ENCODE results near the gene FANCC. TPM values are rescaled to one million over a fixed set of nuclear protein-coding genes. Genes with fewer than 3 reads are reported as not detected.

FANCC gene
- total RNA-seq, 2 experiments from 2014 or later, result 12.3 to 12.5 TPM

DNA sequence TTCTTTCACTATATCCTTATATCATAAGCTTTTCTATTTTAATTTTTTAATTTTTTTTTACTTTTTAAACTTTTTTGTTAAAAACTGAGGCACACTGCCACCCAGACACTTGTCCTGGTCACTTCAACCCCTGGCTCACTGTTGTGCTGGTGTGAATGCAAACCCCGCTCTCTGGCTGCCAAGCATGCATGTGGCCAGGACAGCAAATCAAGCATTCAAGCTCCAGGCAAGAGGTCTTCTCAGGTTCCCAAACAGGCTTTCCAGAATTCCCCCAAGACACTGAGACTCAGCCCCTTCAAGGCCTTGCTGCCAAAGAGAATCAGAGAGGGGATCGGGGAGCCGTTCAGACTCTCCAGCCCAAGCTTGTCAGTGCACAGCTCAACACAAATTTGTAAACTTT, 139.9 kb downstream of the FANCC start:
- H3K27me3 Mint-ChIP-seq, result no peaks in the 10 kb centered on the region
- no peaks in the 10 kb centered on the region for H3K36me3 Mint-ChIP-seq (ENCODE audit: low read depth)
- ChIA-PET POLR2A (no interaction called here), CTCF (interaction anchor here (1.4 to 5.7 kb wide), 2 partner anchors 10 to 51 kb away, joined by 3 to 42 read pairs; no protein-coding TSS in a partner anchor)
- H3K4me1 Mint-ChIP-seq, result no peaks in the 10 kb centered on the region
- H3K4me3 Mint-ChIP-seq, result no peak overlapping the region
- DNase-seq, result no peak
- no peak overlapping the region for H3K27ac Mint-ChIP-seq
- no peaks in the 10 kb centered on the region for H3K9me3 Mint-ChIP-seq

- Mint-ChIP-seq H3K27me3 (no peaks in the 10 kb centered on the region), H3K36me3 (ENCODE audit: low read depth) (no peaks in the 10 kb centered on the region), H3K9me3 (no peaks in the 10 kb centered on the region), H3K27ac (no peak overlapping the region), H3K4me3 (no peak overlapping the region), H3K4me1 (peaks cover 1% of the 10 kb centered on the region)
- POLR2A ChIA-PET, result no interaction called here
- DNase-seq, result no peak
- CTCF ChIA-PET, result interaction anchor here (5.7 kb wide), 1 partner anchor 9 kb away, joined by 42 read pairs; no protein-coding TSS in a partner anchor
Measured at GRCh38 chr9:95176755-95177319, 140.7 kb downstream of the FANCC start.

GRCh38 chr9:95175523-95175922, 142.0 kb downstream of the FANCC start:
- Mint-ChIP-seq H3K4me1 (peaks cover 11% of the 10 kb centered on the region), H3K27me3 (no peaks in the 10 kb centered on the region), H3K4me3 (no peak overlapping the region), H3K27ac (no peak overlapping the region), H3K9me3 (no peaks in the 10 kb centered on the region), H3K36me3 (ENCODE audit: low read depth) (peaks cover 3% of the 10 kb centered on the region)
- CTCF ChIA-PET, result interaction anchor here (0.7 to 5.7 kb wide), 3 partner anchors 8 to 506 kb away, joined by 3 to 42 read pairs (median 6); no protein-coding TSS in a partner anchor
- POLR2A ChIA-PET, result no interaction called here
- no peak for DNase-seq

DNA sequence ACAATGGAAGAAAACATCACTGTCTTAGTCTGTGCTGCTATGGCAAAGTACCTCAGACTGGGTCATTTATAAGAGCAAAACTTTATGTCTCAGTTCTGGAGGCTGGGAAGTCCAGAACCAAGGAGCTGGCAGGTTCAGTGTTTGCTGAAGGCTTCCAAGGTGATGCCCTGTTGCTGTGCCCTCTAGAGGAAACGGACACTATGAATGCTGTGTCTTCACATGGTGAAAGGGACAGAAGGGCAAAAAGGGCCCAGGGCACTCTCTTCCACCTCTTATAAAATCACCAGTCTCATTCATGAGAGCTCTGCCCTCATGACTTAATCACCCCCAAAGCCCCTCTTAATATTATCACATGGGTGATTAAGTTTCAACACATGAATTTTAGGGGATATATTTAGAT, 143.5 kb downstream of the FANCC start:
- Mint-ChIP-seq H3K36me3 (ENCODE audit: low read depth) (peaks cover 3% of the 10 kb centered on the region), H3K27ac (no peak overlapping the region), H3K4me1 (peaks cover 19% of the 10 kb centered on the region), H3K9me3 (no peaks in the 10 kb centered on the region), H3K27me3 (no peaks in the 10 kb centered on the region), H3K4me3 (no peak overlapping the region)
- ChIA-PET POLR2A (no interaction called here), CTCF (interaction anchor here (1.3 kb wide), 1 partner anchor 492 kb away, joined by 3 read pairs; no protein-coding TSS in a partner anchor)
- DNase-seq, result no peak

GRCh38 chr9:95171596-95171995, 145.9 kb downstream of the FANCC start:
- Mint-ChIP-seq H3K27ac (peak overlapping the region; percentile 9), H3K4me3 (no peak overlapping the region), H3K9me3 (no peaks in the 10 kb centered on the region), H3K4me1 (peaks cover 34% of the 10 kb centered on the region), H3K27me3 (no peaks in the 10 kb centered on the region), H3K36me3 (ENCODE audit: low read depth) (peaks cover 9% of the 10 kb centered on the region)
- ChIA-PET POLR2A (no interaction called here), CTCF (no interaction called here)
- no peak for DNase-seq

DNA sequence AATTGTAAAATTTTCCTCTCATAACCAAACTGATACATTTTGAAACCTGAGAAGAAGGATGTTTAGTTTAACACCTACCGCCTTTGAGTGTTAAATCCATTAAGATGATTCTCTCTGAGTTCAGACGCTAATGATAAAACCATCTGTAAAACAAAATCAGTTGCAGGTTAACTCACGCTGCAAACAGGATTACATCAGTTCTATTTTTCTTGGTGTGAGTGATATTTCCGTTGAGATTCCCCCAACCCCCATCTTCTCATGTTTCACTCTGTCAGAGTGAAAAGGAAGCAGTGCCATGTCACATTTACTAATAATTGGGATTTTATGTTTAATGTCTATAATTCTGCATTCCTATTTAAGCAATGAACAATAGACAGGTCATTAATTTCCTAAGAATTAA, 146.5 kb downstream of the FANCC start:
- ChIA-PET CTCF (no interaction called here), POLR2A (no interaction called here)
- peak overlapping the region; percentile 66 for H3K27ac Mint-ChIP-seq
- no peaks in the 10 kb centered on the region for H3K27me3 Mint-ChIP-seq
- peaks cover 12% of the 10 kb centered on the region for H3K36me3 Mint-ChIP-seq (ENCODE audit: low read depth)
- DNase-seq, result no peak
- H3K4me3 Mint-ChIP-seq, result peak overlapping the region; percentile 40
- H3K4me1 Mint-ChIP-seq, result peaks cover 34% of the 10 kb centered on the region
- H3K9me3 Mint-ChIP-seq, result no peaks in the 10 kb centered on the region

- ChIA-PET POLR2A (interaction anchor here (0.9 kb wide), 1 partner anchor 486 kb away, joined by 3 read pairs; no protein-coding TSS in a partner anchor), CTCF (interaction anchor here (0.7 to 2.5 kb wide), 20 partner anchors 10 to 1050 kb away, joined by 3 to 42 read pairs (median 4); no protein-coding TSS in a partner anchor)
- peaks cover 20% of the 10 kb centered on the region for H3K36me3 Mint-ChIP-seq (ENCODE audit: low read depth)
- peak overlapping the region; percentile 17 for H3K27ac Mint-ChIP-seq
- no peaks in the 10 kb centered on the region for H3K27me3 Mint-ChIP-seq
- peaks cover 34% of the 10 kb centered on the region for H3K4me1 Mint-ChIP-seq
- no peak overlapping the region for H3K4me3 Mint-ChIP-seq
- peak; percentile 69 for DNase-seq
- H3K9me3 Mint-ChIP-seq, result peaks cover 2% of the 10 kb centered on the region
Measured at GRCh38 chr9:95167998-95168397, 149.5 kb downstream of the FANCC start.

DNA sequence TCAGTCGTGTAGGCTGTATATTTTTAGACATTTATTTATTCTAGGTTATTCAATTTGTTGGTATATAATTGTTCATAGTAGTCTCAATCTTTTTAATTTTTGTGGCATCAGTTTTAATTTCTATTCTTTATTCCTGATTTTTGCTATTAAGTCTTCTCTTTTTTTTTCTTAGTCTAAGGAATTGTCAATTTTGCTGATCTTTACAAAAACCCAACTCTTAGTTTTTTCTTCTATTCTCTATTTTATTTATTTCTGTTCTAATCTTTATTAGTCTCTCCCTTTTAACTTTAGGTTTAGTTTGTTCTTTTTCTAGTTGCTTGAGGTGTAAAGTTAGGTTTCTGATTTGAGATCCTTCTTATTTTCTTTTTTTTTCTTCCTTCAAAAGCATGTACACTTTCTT, 152.5 kb downstream of the FANCC start:
- no peak overlapping the region for H3K27ac Mint-ChIP-seq
- H3K4me3 Mint-ChIP-seq, result no peak overlapping the region
- DNase-seq, result no peak
- POLR2A ChIA-PET, result no interaction called here
- peaks cover 2% of the 10 kb centered on the region for H3K9me3 Mint-ChIP-seq
- CTCF ChIA-PET, result no interaction called here
- H3K27me3 Mint-ChIP-seq, result no peaks in the 10 kb centered on the region
- H3K4me1 Mint-ChIP-seq, result peaks cover 18% of the 10 kb centered on the region
- peaks cover 24% of the 10 kb centered on the region for H3K36me3 Mint-ChIP-seq (ENCODE audit: low read depth)

DNA sequence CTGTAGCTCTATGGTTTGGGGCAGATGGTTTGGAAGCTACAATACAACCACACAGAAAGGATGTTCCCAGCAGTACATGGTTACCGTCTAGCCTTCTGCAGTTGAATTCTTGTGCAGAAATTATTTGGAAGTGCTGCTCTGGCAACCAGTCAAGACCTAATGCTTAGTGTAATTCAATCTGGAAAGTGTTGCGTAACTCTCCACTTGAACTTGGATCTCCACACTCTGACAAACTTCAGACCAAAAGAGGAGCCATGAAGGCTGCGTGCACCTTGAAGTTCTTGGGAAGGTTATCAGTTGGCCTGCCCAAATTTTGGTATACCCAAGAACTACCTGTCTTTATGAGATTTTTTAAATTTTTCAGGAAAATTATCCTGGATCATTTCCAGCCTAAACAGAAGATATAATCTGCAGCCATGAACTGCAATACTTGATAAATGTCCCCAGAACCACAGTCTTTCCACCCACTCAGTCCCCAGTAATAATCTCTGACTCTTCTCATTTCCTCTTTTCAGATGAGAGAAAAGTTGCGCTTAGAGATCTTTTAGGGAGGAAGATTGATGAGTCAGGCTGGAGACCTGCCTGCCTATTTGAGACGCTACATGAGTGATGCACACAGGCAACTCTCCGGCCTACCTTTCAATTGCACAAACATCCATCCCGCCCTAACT, 159.9 kb downstream of the FANCC start:
- no peak for DNase-seq
- Mint-ChIP-seq H3K36me3 (ENCODE audit: low read depth) (peaks cover 6% of the 10 kb centered on the region), H3K27me3 (no peaks in the 10 kb centered on the region), H3K4me1 (no peaks in the 10 kb centered on the region), H3K4me3 (no peak overlapping the region), H3K27ac (no peak overlapping the region), H3K9me3 (no peaks in the 10 kb centered on the region)
- ChIA-PET POLR2A (no interaction called here), CTCF (interaction anchor here (3.3 kb wide), 1 partner anchor 10 kb away, joined by 15 read pairs; no protein-coding TSS in a partner anchor)

DNA sequence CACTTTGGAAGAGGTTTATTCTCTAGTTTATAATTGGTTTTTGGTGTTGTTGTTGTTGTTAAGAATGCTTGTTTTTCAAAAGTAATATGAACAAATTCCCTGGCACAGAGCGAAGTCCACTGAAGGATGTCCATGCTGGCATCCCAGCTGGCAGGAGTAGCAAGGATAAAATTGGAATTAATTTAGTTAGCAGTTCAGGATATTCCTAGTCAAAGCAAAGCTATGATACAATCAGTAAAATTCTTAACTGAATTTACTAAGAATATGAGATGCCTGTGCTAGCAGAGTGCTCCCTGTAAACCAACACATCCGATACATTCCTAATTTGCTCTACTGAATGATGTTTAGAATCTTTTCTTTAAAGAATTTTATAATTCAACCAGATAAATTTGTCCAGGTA, 161.4 kb downstream of the FANCC start:
- Mint-ChIP-seq H3K27ac (no peak overlapping the region), H3K4me1 (no peaks in the 10 kb centered on the region), H3K36me3 (ENCODE audit: low read depth) (peaks cover 6% of the 10 kb centered on the region), H3K4me3 (no peak overlapping the region), H3K9me3 (no peaks in the 10 kb centered on the region), H3K27me3 (no peaks in the 10 kb centered on the region)
- CTCF ChIA-PET, result interaction anchor here (3.3 kb wide), 1 partner anchor 12 kb away, joined by 15 read pairs; no protein-coding TSS in a partner anchor
- no peak for DNase-seq
- POLR2A ChIA-PET, result no interaction called here

GRCh38 chr9:95155220-95155619, 162.3 kb downstream of the FANCC start:
- Mint-ChIP-seq H3K36me3 (ENCODE audit: low read depth) (peaks cover under 1% of the 10 kb centered on the region), H3K4me3 (no peak overlapping the region), H3K4me1 (no peaks in the 10 kb centered on the region), H3K9me3 (no peaks in the 10 kb centered on the region), H3K27ac (no peak overlapping the region), H3K27me3 (no peaks in the 10 kb centered on the region)
- DNase-seq, result no peak
- POLR2A ChIA-PET, result no interaction called here
- CTCF ChIA-PET, result interaction anchor here (1.7 kb wide), 1 partner anchor 13 kb away, joined by 4 read pairs; no protein-coding TSS in a partner anchor

DNA sequence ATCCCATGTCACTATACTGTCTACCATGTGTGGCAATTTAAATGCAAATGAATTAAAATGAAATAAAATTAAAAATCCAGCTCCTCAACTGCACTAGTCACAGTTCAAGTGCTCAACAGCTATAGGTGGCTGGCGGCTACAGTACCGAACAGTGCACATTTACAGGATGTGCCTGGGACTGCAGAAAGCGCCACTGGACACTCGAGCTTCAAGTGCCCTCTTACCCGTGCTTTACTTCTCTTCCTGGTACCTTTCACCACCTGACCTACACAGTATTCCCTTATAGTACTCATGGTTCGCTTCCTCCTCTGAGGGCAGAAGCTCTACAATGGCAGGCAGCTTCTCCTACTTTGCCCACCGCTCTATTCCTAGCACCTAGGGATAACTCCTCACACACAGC, 166.6 kb downstream of the FANCC start:
- Mint-ChIP-seq H3K27me3 (no peaks in the 10 kb centered on the region), H3K9me3 (no peaks in the 10 kb centered on the region), H3K27ac (no peak overlapping the region), H3K4me3 (no peak overlapping the region), H3K4me1 (no peaks in the 10 kb centered on the region), H3K36me3 (ENCODE audit: low read depth) (no peaks in the 10 kb centered on the region)
- ChIA-PET CTCF (interaction anchor here (1.4 to 1.5 kb wide), 2 partner anchors 17 to 20 kb away, joined by 3 to 4 read pairs; no protein-coding TSS in a partner anchor), POLR2A (no interaction called here)
- no peak for DNase-seq

DNA sequence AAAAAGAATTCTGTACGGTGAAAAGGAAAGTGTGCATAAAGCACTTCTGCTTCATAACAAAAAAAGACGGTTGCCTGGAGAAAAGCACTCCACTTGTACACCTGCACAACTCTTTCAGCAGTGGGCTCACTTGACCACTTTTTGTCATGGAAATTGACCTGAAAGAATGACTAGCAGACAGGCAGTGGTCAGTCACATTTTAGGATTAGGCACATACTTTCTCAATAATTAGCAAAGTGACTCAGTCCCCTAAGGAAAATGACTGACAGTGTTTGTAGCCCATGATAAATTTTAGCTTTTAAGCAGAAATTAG, 169.3 kb downstream of the FANCC start:
- CTCF ChIA-PET, result interaction anchor here (0.9 to 1.0 kb wide), 2 partner anchors 17 to 20 kb away, joined by 3 read pairs; no protein-coding TSS in a partner anchor

More for the DNA sequence above, 169.3 kb downstream of the FANCC start:
- Mint-ChIP-seq H3K27ac (no peak overlapping the region), H3K9me3 (no peaks in the 10 kb centered on the region), H3K27me3 (no peaks in the 10 kb centered on the region), H3K4me3 (no peak overlapping the region), H3K36me3 (ENCODE audit: low read depth) (peaks cover 4% of the 10 kb centered on the region), H3K4me1 (no peaks in the 10 kb centered on the region)
- POLR2A ChIA-PET, result no interaction called here
- no peak for DNase-seq
